ENCODE results near the gene ZDHHC8.

ZDHHC8 gene

GRCh38 chr22:20131597-20131858 is at the start of gene ZDHHC8:
Gene ZDHHC8 (plus strand): TSS chr22:20131804. CDS start chr22:20131948, 144 bp downstream.
- peak in 18 of 51 donors; percentile 14 to 66 (median 45) for DNase-seq

GRCh38 chr22:20083157-20083890 is 48.3 kb upstream of the ZDHHC8 start:
- no peak for DNase-seq

GRCh38 chr22:20083891-20084546 is 47.6 kb upstream of the ZDHHC8 start:
- no peak for DNase-seq

GRCh38 chr22:20084547-20085413 is 46.8 kb upstream of the ZDHHC8 start:
- DNase-seq: no peak

- DNase-seq: no peak
Observed at GRCh38 chr22:20085651-20086050, 46.0 kb upstream of the ZDHHC8 start.

- DNase-seq: no peak
Observed at GRCh38 chr22:20086101-20086599, 45.5 kb upstream of the ZDHHC8 start.

GRCh38 chr22:20086763-20087162 is 44.8 kb upstream of the ZDHHC8 start:
- DNase-seq: no peak

GRCh38 chr22:20087319-20088262 is 44.0 kb upstream of the ZDHHC8 start:
- no peak for DNase-seq

GRCh38 chr22:20088263-20088648 is 43.3 kb upstream of the ZDHHC8 start:
- DNase-seq: no peak

- no peak for DNase-seq
Observed at GRCh38 chr22:20089226-20089976, 42.2 kb upstream of the ZDHHC8 start.

GRCh38 chr22:20089977-20090729 is 41.5 kb upstream of the ZDHHC8 start:
- DNase-seq: no peak

- no peak for DNase-seq
Observed at GRCh38 chr22:20090730-20091240, 40.8 kb upstream of the ZDHHC8 start.

GRCh38 chr22:20091690-20092476 is 39.7 kb upstream of the ZDHHC8 start:
- DNase-seq: no peak

- DNase-seq: no peak
Observed at GRCh38 chr22:20092477-20092854, 39.1 kb upstream of the ZDHHC8 start.

- peak in 13 of 51 donors; percentile 7 to 64 (median 37) for DNase-seq
Observed at GRCh38 chr22:20093418-20094196, 38.0 kb upstream of the ZDHHC8 start.

GRCh38 chr22:20094197-20094807 is 37.3 kb upstream of the ZDHHC8 start:
- DNase-seq: no peak

- DNase-seq: no peak
Observed at GRCh38 chr22:20095521-20095920, 36.1 kb upstream of the ZDHHC8 start.

Measured in hypothalamus (tissue), 51 donors.